Vagina (tissue), 2 donors: ENCODE data around the gene RNF32.

Source experiments
- POLR2A ChIP-seq, 2 donors: fragments of 450-650 bp; IDR thresholded peaks; one replicate each; pipeline ENCODE4 v1.6.1; 2017; ENCODE audit warnings: antibody characterized with exemption in 2 of 2, mild to moderate bottlenecking in 2 of 2, moderate library complexity in 2 of 2
- TF ChIP-seq, protein P1 (sequence below), 3 experiments: fragments of 450-650 bp in 2 of 3; fragments of 200-600 bp in 1 of 3; sonication (generic) in 1 of 3; IDR thresholded peaks; one replicate each; pipeline ENCODE4 v1.5.1; 2017 to 2019; ENCODE audit warnings: antibody characterized with exemption in 3 of 3, mild to moderate bottlenecking in 2 of 3, moderate library complexity in 2 of 3

GRCh38 chr7:156621652-156622051 lies 18.9 kb upstream of the RNF32 start:
- TF ChIP-seq, protein P1, sequence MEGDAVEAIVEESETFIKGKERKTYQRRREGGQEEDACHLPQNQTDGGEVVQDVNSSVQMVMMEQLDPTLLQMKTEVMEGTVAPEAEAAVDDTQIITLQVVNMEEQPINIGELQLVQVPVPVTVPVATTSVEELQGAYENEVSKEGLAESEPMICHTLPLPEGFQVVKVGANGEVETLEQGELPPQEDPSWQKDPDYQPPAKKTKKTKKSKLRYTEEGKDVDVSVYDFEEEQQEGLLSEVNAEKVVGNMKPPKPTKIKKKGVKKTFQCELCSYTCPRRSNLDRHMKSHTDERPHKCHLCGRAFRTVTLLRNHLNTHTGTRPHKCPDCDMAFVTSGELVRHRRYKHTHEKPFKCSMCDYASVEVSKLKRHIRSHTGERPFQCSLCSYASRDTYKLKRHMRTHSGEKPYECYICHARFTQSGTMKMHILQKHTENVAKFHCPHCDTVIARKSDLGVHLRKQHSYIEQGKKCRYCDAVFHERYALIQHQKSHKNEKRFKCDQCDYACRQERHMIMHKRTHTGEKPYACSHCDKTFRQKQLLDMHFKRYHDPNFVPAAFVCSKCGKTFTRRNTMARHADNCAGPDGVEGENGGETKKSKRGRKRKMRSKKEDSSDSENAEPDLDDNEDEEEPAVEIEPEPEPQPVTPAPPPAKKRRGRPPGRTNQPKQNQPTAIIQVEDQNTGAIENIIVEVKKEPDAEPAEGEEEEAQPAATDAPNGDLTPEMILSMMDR (IDR thresholded peaks at IDR 0.05): no peak
- no peak for TF ChIP-seq POLR2A (IDR thresholded peaks at IDR 0.05)
